GM15510 (cell line): ENCODE measurements around the gene CXCL10.

Experiments
- POLR2A ChIP-seq: IDR thresholded peaks from 3 replicates; pipeline ENCODE4 v1.6.1; 2011; ENCODE audit warnings: borderline replicate concordance; ENCODE audit not compliant: insufficient read length; ENCODE audit errors: extremely low read depth

The CXCL10 gene

DNA sequence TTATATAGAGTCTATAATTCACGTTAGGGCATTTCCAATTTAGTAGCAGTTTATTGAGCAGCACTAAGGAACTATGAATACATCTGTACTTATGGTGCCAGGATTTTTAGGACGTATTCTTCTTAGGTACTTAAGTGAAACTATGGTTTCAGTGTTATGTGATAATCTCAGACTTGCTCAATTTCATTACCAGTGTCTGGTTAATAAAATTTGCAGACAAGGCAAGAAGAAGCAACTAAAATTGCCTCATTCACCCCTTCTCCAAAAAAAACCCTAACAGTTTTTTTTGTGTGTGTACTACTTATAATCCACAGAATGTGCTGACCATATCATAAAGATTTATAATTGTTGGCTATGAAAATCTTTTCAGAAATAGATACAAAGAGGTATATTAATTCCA lies 6.0 kb upstream of the CXCL10 start:
- TF ChIP-seq POLR2A = no peak

DNA sequence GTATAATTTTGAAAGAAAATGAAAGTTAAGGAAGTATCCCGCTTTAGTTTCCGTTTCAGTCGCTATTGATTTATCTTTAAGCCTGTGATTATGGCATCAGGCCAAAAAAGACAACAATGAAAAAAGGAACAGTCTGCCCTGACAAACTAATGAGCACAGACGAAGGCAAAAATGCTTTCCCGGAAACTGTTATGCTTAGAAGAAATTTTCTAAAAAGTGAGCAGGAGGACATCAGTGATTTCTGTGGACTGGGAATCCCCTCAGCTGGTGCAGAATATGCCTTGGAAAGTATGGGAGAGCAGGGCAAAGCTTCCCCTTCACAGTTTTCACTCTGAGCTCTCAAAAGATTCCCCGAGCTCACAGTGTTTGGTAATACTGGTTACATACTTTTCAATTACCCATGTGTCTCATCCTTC lies 5.1 kb upstream of the CXCL10 start:
- no peak for TF ChIP-seq POLR2A

DNA sequence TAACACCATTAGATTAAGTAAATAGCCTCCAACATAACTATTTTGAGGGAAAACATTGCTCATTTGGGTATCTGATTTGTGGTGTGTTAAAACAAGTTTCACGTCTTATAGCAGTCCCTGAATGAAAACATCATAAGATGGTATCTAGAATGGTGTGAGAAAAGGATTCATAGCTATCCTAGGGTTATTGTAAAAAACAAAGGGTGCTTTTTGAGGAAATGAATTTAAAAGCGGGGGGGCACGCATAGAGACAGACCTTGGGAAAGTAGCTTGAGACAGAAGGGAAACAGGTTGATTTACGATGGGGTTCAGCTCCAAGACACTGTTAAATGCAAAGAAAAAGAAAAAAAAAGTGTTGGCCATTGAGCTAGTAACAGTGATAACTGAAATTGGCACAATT lies 768 bp upstream of the CXCL10 start:
- no peak for TF ChIP-seq POLR2A

DNA sequence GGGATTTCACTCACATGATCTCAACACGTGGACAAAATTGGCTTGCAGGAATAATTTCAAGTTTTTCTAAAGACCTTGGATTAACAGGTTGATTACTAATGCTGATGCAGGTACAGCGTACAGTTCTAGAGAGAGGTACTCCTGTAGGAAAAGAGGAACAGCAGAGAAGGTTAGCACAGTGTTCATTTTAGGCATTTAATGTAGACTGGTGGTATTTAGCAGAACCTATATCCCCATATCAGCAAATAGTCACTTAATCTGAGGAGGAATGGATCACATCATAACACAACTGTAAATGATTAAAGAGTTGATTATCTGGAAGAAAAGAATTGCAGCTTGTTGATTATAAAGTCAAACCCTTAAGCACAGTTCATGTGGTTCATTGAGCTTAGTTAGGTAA lies 620 bp downstream of the CXCL10 start:
- TF ChIP-seq POLR2A = no peak

DNA sequence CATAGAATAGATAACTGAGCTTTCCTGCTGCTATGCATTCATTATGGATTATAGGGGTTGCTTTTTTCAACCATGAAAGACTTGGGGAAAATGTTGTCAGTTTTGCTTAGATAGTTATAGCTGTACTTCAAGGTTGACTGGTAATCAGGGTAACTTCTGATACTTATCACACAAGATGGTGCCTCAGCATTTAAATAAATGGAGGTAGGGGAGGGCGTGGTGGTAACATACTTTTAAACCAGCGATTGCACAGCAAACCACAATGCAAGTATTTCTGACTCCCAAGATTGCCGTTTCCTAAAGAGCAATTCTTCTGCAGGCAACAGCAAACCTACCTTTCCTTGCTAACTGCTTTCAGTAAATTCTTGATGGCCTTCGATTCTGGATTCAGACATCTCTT lies 1.3 kb downstream of the CXCL10 start:
- TF ChIP-seq POLR2A = no peak

- no peak for TF ChIP-seq POLR2A
Measured at GRCh38 chr4:76017056-76017686, 6.1 kb downstream of the CXCL10 start.

GRCh38 chr4:76016393-76016792 lies 6.9 kb downstream of the CXCL10 start:
- no peak for TF ChIP-seq POLR2A

DNA sequence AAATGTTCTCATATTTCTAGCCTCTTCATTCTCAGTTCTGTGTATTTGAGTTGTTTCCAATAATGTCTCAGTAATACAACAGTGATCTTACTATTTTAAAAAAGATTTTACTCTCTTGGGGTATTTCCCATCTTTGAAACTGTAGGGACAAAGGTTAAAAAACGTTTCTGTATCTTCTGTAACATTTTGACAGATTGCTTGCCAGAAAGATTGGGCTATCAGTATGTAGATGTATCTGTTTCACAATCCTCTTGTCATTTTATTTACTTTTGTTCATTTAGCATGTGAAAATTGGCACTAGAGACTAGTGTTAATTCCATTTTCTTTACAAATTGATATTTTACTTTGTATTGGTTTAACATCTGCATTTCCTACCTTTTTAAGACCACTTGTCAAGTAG lies 9.8 kb downstream of the CXCL10 start:
- TF ChIP-seq POLR2A = no peak

- TF ChIP-seq POLR2A = no peak
Measured at GRCh38 chr4:76012388-76012801, 10.9 kb downstream of the CXCL10 start.

DNA sequence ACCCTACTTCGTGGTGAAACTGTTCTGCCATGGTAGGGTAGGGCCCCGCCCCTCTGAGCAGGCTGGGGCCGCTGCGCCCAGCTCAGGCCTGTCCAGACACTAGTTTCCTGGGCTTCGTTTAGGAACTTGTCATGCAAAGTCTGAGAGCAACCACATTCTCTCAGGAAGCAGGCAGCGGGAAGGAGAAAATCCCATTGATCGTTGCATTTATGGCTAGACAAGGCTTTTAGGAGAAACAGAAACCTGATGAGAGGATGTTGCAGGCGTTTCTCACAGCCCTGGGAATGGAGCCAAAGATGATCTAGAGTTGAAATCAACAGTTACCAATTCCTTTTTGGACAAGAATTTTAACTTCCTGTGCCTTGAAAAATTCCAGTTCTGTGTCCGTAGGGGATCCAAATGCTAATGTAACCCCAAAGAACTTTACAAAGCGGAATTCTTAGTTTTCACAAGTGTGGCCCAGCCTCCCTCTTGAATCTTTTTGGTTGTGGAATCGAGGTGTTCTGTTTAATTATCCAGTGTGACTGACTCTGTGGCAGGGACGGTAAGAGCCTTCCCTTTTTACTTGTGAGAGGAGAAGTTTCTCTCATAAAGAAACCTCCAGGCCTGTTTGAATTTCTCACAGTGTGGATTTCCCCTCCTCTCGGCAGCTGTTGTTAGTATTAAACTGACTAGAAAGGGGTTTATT lies 11.5 kb downstream of the CXCL10 start:
- no peak for TF ChIP-seq POLR2A

DNA sequence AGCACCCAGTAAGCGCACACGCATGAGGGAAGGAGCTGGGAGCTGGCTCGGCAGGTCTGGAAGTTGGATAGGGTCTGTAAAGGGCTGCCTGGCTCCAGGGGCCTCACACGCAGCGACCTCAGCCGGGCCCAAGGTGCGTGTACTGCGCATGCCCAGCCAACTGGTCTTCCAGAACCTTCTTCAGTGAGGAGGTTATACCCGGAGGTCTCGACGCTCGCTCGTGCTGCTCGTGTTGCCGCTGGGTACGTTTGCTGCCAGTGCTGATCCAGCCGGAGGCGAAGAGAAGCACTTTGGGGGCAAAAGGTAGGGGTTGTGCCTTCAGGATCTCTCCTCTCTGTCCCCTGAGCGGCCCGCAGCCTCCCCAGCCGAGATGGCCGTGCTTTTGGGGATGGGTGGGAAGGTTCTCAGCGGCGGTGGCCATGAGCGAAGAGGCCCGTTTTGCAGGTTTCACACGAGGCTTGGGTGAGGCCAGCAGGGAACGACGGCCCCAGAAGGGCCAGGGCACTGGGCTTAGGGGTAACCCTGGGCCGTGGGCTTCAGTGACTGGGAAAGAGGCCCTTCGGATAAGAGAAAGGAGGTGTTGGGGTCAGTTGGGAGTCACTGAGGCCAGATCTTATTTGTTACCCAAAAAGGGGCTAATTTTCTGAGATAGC lies 12.2 kb downstream of the CXCL10 start:
- no peak for TF ChIP-seq POLR2A

DNA sequence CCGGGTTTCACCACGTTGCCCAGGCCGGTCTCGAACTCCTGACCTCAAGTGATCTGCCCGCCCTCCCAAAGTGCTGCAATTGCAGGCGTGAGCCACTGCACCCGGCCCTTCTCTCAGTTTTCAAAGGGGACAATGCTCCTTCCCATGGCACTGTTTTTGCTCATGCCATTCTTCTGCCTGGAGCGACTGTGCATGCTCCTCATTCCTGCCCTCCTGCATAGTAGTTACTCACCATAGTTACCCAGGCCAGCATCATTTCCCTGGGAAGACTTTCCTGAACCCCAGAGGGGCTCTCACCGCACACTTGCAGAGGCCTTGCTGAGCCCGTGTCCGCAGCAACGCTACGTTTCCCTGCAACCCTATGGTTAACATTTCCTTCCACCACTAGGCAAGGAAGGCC lies 12.7 kb downstream of the CXCL10 start:
- TF ChIP-seq POLR2A = no peak

GRCh38 chr4:76009311-76009710 lies 14.0 kb downstream of the CXCL10 start:
- no peak for TF ChIP-seq POLR2A

GRCh38 chr4:76007089-76007862 lies 16.0 kb downstream of the CXCL10 start, which contains the start of gene CXCL9:
TSS of gene CXCL9 (minus strand) at chr4:76007509. CDS start at chr4:76007449, 60 bp downstream.
- TF ChIP-seq POLR2A = no peak

- TF ChIP-seq POLR2A = no peak
Measured at GRCh38 chr4:76003620-76004019, 19.7 kb downstream of the CXCL10 start.
